GM12892 (cell line): ENCODE results near the gene ZNF467.

Experiments used
- POLR2A ChIP-seq: IDR thresholded peaks from 2 replicates; pipeline ENCODE4 v1.6.1; 2011; ENCODE audit warnings: low read depth, low read length, control low read depth
- POLR2AphosphoS5 ChIP-seq: IDR thresholded peaks from 2 replicates; pipeline ENCODE4 v1.6.1; 2011; ENCODE audit warnings: low read depth, low read length, control low read depth
- TAF1 ChIP-seq: IDR thresholded peaks from 2 replicates; pipeline ENCODE4 v1.6.1; 2011; ENCODE audit warnings: low read depth, mild to moderate bottlenecking, control low read depth, low read length, borderline replicate concordance

DNA sequence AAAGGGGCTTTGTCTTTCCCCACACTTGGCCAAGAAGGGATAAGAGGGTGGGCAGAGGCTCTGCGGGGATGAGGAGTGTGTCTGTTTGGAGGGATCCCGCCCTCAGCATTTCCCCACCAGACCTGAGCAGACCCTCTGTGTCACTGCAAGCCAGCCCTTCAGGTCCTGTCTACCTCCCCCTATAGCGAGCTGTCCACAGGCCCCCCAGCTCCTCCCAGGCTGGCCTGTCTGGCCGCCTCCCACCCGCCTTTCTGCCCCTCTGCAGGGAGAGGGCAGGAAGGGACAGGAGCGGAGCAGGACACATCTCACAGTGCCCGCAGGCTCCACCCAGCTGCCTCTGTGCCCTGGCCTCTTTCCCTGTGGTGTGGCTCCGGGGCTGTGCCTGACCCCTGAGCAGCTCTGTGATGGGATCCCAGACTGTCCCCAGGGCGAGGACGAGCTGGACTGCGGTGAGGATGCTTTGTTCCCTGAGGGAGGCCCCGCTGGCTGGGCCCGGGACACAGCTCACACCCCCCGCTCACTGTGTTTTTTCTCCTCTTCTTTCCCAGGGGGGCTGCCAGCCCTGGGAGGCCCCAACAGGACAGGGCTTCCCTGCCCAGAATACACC is 17.5 kb upstream of the ZNF467 start:
- TF ChIP-seq POLR2AphosphoS5, result no peak
- TF ChIP-seq POLR2A, result no peak
- TF ChIP-seq TAF1, result no peak
